ENCODE measurements around the gene ESR2.

The ESR2 gene

GRCh38 chr14:64159588-64159987 lies 134.6 kb downstream of the ESR2 start:
- H2AFZ ChIP-seq (ENCODE audit: low read depth): no peak overlapping the region
- no peak for TF ChIP-seq CTCF (conservative IDR thresholded peaks at IDR 0.05; ENCODE audit: low read depth, low read length)
- H3K27ac ChIP-seq: no peak overlapping the region
- H3K4me1 ChIP-seq (ENCODE audit: low read depth, poor library complexity, severe bottlenecking): no peaks in the 10 kb centered on the region
- no peaks in the 10 kb centered on the region for H3K79me2 ChIP-seq (ENCODE audit: insufficient read depth, low read depth)
- no peak overlapping the region for H3K4me2 ChIP-seq
- no peak overlapping the region for H3K9ac ChIP-seq
- no peaks in the 10 kb centered on the region for H4K20me1 ChIP-seq (ENCODE audit: insufficient read depth)
- no peaks in the 10 kb centered on the region for H3K27me3 ChIP-seq (ENCODE audit: insufficient read depth, low read depth)
- no peaks in the 10 kb centered on the region for H3K36me3 ChIP-seq (ENCODE audit: insufficient read depth)
- no peak overlapping the region for H3K4me3 ChIP-seq (IDR thresholded peaks at IDR 0.05; ENCODE audit: insufficient read depth, low read depth, low read length)

- Histone ChIP-seq H4K20me1 (ENCODE audit: insufficient read depth) (no peaks in the 10 kb centered on the region), H3K4me1 (ENCODE audit: low read depth, poor library complexity, severe bottlenecking) (no peaks in the 10 kb centered on the region), H3K9ac (no peak overlapping the region), H3K4me2 (no peak overlapping the region), H3K27me3 (ENCODE audit: insufficient read depth, low read depth) (no peaks in the 10 kb centered on the region), H3K4me3 (IDR thresholded peaks at IDR 0.05; ENCODE audit: insufficient read depth, low read depth, low read length) (no peak overlapping the region), H3K36me3 (ENCODE audit: insufficient read depth) (no peaks in the 10 kb centered on the region), H2AFZ (ENCODE audit: low read depth) (no peak overlapping the region), H3K27ac (no peak overlapping the region), H3K79me2 (ENCODE audit: insufficient read depth, low read depth) (no peaks in the 10 kb centered on the region)
- no peak for TF ChIP-seq CTCF (conservative IDR thresholded peaks at IDR 0.05; ENCODE audit: low read depth, low read length)
Observed at GRCh38 chr14:64158608-64159007, 135.6 kb downstream of the ESR2 start.

GRCh38 chr14:64149921-64150320 lies 144.2 kb downstream of the ESR2 start:
- H3K4me2 ChIP-seq: no peak overlapping the region
- no peak for TF ChIP-seq CTCF (conservative IDR thresholded peaks at IDR 0.05; ENCODE audit: low read depth, low read length)

GRCh38 chr14:64147126-64147790 lies 146.9 kb downstream of the ESR2 start:
- Histone ChIP-seq H3K36me3 (ENCODE audit: insufficient read depth) (no peaks in the 10 kb centered on the region), H2AFZ (ENCODE audit: low read depth) (no peak overlapping the region), H3K27me3 (ENCODE audit: insufficient read depth, low read depth) (no peaks in the 10 kb centered on the region), H3K4me1 (ENCODE audit: low read depth, poor library complexity, severe bottlenecking) (no peaks in the 10 kb centered on the region), H3K9ac (no peak overlapping the region), H3K79me2 (ENCODE audit: insufficient read depth, low read depth) (no peaks in the 10 kb centered on the region), H3K4me3 (IDR thresholded peaks at IDR 0.05; ENCODE audit: insufficient read depth, low read depth, low read length) (no peak overlapping the region), H3K27ac (no peak overlapping the region), H3K4me2 (no peak overlapping the region), H4K20me1 (ENCODE audit: insufficient read depth) (no peaks in the 10 kb centered on the region)
- no peak for TF ChIP-seq CTCF (conservative IDR thresholded peaks at IDR 0.05; ENCODE audit: low read depth, low read length)

More at GRCh38 chr14:64149921-64150320, 144.2 kb downstream of the ESR2 start:
- H3K4me1 ChIP-seq (ENCODE audit: low read depth, poor library complexity, severe bottlenecking): no peaks in the 10 kb centered on the region
- H3K36me3 ChIP-seq (ENCODE audit: insufficient read depth): no peaks in the 10 kb centered on the region
- no peak overlapping the region for H2AFZ ChIP-seq (ENCODE audit: low read depth)
- H3K9ac ChIP-seq: no peak overlapping the region
- H3K27me3 ChIP-seq (ENCODE audit: insufficient read depth, low read depth): no peaks in the 10 kb centered on the region
- no peaks in the 10 kb centered on the region for H4K20me1 ChIP-seq (ENCODE audit: insufficient read depth)
- H3K27ac ChIP-seq: no peak overlapping the region
- no peak overlapping the region for H3K4me3 ChIP-seq (IDR thresholded peaks at IDR 0.05; ENCODE audit: insufficient read depth, low read depth, low read length)
- H3K79me2 ChIP-seq (ENCODE audit: insufficient read depth, low read depth): no peaks in the 10 kb centered on the region
